Measurements from ENCODE around the gene ACOXL.

DNA sequence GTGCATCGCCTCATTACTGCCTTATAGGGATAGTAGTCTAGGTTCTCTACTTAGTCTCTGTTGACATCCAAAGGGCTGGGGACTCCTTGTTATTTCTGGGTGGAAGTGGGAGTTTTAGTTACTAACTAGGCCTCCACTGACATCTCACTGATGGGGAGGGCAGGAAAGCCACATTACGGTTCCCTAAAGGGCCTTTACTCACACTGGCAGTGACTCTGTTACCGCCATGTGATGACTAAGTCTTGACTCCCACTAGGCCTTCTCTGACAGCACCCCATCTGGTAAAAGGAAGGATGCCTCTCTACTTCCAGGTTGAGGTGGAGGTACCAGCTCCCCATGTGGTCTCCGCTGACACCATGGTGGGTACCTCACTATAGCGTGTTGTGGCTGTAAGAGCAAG is 374.3 kb downstream of the ACOXL start:
- TF ChIP-seq, protein P1, sequence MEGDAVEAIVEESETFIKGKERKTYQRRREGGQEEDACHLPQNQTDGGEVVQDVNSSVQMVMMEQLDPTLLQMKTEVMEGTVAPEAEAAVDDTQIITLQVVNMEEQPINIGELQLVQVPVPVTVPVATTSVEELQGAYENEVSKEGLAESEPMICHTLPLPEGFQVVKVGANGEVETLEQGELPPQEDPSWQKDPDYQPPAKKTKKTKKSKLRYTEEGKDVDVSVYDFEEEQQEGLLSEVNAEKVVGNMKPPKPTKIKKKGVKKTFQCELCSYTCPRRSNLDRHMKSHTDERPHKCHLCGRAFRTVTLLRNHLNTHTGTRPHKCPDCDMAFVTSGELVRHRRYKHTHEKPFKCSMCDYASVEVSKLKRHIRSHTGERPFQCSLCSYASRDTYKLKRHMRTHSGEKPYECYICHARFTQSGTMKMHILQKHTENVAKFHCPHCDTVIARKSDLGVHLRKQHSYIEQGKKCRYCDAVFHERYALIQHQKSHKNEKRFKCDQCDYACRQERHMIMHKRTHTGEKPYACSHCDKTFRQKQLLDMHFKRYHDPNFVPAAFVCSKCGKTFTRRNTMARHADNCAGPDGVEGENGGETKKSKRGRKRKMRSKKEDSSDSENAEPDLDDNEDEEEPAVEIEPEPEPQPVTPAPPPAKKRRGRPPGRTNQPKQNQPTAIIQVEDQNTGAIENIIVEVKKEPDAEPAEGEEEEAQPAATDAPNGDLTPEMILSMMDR (IDR thresholded peaks at IDR 0.05; ENCODE audit: insufficient read depth, low read depth, low read length), result no peak
- no peak for TF ChIP-seq EZH2 (IDR thresholded peaks at IDR 0.05; ENCODE audit: insufficient read depth, low read length)

Data from astrocyte (in vitro differentiated cells and primary cell).